Activated CD8-positive, alpha-beta memory T cell treated with anti-CD3 and anti-CD28 coated beads, Interleukin-2, amount 50 U/mL, for 1 hour (primary cell): ENCODE results near the gene CYP2A6.
A peak's percentile ranks its signal among the peaks of the same experiment; 100 is the strongest.
"Not testable (repeated sequence)": the region's sequence is repeated elsewhere in the genome, so short reads cannot be mapped to it uniquely, and the experiment has no call there.

Source experiments
- DNase-seq: peaks from one replicate; pipeline ENCODE4 v3.0.0-alpha.2; 2020; ENCODE audit errors: extremely low read depth

The CYP2A6 gene

GRCh38 chr19:40850277-40850676 is at the start of gene CYP2A6:
Gene CYP2A6, minus strand, starts transcription at chr19:40850447. Its CDS starts 21 bp downstream, at chr19:40850426.
- DNase-seq: not testable (repeated sequence)

GRCh38 chr19:40899964-40900363 is 49.7 kb upstream of the CYP2A6 start:
- DNase-seq: not testable (repeated sequence)

GRCh38 chr19:40896843-40897789 is 46.9 kb upstream of the CYP2A6 start:
- DNase-seq: not testable (repeated sequence)

- no peak for DNase-seq
Measured at GRCh38 chr19:40896418-40896796, 46.2 kb upstream of the CYP2A6 start.

DNA sequence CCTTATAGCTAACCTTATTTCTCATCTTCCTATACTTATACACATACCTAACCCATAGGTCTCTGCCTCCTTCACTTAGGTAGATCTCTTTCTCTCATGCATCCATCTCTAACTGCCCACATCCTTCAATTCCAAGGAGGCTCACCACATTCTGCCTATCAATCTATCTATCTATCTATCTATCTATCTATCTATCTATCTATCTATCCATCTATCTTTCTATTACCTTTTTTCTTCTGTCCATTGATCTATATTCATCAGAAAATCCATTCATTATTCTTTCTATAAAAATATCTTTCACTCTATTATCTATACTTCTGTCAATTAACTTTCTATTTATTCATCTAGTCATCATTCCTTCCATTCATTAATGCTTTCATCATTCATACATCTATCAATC is 42.9 kb upstream of the CYP2A6 start:
- DNase-seq: no peak

GRCh38 chr19:40889366-40889765 is 39.1 kb upstream of the CYP2A6 start:
- DNase-seq: no peak

- DNase-seq: no peak
Measured at GRCh38 chr19:40888191-40888590, 37.9 kb upstream of the CYP2A6 start.

DNA sequence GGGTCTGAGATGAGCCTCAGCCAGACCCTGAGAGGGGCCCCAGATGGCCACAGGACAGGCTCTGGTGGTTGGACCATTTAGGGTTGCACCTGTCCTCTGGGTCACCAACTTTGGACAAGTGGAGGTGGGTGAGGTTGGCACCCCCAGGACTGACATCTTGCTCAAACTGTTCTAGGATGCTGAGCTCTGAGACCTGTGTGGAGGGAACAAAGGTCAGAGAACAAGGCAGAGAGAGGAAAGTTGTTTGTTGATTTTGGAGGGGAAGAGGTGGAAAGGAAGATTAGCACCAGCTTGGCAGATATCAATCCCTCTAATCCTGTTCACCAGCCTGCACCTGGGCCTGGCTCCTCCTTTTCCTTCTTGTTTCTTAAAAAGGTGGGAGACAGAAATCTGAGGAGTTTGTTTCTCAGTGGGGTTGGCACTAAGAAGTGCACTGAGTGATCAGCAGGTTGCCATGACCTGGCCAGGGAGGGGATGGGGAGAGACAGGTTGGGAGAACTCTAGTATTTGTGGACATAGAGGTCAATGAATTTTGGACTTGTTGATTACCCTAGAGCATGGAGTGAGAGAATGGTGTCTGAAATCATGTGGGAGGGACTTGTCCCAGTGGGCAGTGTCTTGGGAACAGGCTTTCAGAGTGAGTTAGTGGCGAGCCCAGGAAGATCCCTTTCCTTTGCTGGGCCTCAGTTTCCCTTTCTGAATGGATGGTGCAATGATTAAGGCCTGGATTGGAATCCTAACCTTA is 34.1 kb upstream of the CYP2A6 start:
- not testable (repeated sequence) for DNase-seq

GRCh38 chr19:40882062-40882461 is 31.8 kb upstream of the CYP2A6 start, which contains the start of gene CYP2A7:
Gene CYP2A7, minus strand, starts transcription at chr19:40882231. Its CDS starts 21 bp downstream, at chr19:40882210.
- DNase-seq: not testable (repeated sequence)

- not testable (repeated sequence) for DNase-seq
Measured at GRCh38 chr19:40879349-40879748, 29.1 kb upstream of the CYP2A6 start.

- peak; percentile 39 for DNase-seq
Measured at GRCh38 chr19:40875526-40875951, 25.3 kb upstream of the CYP2A6 start.

DNA sequence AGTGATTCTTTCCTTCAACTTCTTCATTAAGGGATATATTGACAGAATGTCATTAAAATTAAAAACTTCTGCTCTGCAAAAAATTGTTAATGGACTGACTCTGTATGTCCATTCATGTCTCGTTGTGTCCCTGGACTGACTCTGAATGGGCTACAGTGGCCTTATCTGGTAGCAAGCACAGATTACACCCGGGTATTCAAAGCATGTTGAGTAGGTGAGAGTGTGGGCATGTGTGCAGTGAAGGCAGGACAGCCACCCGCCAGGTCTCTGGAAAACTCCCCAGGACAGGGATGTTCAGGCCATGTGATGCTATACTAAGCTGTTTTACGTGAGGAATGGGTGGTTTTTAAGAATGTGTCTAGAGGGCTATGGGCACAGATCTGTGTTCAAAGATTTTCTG is 24.6 kb upstream of the CYP2A6 start:
- not testable (repeated sequence) for DNase-seq

GRCh38 chr19:40873873-40874272 is 23.6 kb upstream of the CYP2A6 start:
- DNase-seq: not testable (repeated sequence)

- DNase-seq: no peak
Measured at GRCh38 chr19:40872209-40872608, 22.0 kb upstream of the CYP2A6 start.

DNA sequence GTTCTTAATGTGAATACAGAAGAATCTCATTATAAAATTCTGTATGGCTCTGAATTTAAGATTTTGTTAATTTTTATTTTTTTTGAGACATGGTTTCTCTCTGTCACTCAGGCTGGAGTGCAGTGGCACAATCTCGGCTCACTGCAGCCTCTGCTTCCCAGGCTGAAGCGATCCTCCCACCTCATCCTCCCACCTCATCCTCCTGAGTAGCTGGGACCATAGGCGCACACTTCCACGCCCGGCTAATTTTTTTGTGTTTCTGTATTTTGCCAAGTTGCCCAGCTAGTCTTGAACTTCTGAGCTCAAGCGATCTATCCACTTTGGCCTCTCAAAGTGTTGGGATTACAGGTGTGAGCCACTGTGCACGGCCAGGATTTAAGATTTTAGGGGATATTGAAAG is 17.5 kb upstream of the CYP2A6 start:
- no peak for DNase-seq

DNA sequence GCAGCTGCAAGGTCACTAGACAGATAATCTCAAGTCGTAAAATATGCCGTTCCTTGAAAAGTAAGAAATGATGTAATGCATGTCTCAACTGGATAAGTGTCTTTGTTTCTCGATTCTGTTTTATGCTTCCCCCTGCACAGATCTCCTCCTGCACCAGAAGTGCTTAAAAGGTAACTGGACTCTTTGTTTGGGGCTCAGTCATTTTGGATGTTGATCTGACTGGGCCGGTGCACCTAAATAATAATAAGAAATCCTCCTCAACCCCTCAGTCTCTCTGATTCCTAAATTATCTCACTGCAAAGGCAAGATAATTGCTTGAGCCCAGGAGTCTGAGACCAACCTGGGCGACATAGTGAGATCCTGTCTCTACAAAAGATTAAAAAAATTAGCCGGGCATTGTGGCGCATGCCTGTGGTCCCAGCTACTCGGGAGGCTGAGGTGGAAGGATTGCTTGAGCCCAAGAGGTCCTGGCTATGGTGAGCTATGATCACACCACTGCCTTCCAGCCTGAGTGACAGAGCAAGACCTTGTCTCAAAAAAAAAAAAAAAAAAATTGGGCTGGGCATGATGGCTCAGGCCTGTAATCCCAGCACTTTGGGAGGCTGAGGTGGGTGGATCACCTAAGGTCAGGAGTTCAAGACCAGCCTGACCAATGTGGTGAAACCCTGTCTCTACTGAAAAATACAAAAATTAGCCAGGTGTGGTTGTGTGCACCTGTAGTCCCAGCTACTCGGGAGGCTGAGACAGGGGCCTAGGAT is 14.7 kb upstream of the CYP2A6 start:
- not testable (repeated sequence) for DNase-seq

GRCh38 chr19:40862785-40863184 is 12.5 kb upstream of the CYP2A6 start:
- no peak for DNase-seq

DNA sequence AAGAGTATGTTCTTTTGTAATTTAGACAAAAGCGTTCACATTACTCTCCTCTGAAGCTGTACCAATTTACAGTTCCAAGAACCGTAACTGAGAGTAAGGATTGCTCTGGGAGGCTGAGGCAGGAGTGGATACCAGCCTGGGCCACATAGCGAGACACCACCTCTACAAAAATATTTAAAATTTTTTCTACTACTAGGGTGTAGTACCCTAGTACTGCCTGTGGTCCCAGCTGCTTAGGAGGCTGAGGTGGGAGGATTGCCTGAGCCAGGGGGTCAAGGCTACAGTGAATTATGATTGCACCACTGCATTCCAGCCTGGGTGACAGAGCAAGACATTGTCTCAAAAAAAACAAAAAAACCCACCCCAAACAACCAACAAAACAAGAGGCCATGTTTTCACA is 12.1 kb upstream of the CYP2A6 start:
- DNase-seq: no peak

GRCh38 chr19:40858109-40858508 is 7.9 kb upstream of the CYP2A6 start:
- DNase-seq: no peak

DNA sequence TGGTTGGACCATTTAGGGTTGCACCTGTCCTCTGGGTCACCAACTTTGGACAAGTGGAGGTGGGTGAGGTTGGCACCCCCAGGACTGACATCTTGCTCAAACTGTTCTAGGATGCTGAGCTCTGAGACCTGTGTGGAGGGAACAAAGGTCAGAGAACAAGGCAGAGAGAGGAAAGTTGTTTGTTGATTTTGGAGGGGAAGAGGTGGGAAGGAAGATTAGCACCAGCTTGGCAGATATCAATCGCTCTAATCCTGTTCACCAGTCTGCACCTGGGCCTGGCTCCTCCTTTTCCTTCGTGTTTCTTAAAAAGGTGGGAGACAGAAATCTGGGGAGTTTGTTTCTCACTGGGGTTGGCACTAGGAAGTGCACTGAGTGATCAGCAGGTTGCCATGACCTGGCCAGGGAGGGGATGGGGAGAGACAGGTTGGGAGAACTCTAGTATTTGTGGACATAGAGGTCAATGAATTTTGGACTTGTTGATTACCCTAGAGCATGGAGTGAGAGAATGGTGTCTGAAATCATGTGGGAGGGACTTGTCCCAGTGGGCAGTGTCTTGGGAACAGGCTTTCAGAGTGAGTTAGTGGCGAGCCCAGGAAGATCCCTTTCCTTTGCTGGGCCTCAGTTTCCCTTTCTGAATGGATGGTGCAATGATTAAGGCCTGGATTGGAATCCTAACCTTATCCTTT is 2.4 kb upstream of the CYP2A6 start:
- not testable (repeated sequence) for DNase-seq

GRCh38 chr19:40846722-40847121 is 3.5 kb downstream of the CYP2A6 start:
- DNase-seq: not testable (repeated sequence)
